H1 (cell line): ENCODE measurements around the gene PTCH2. TPM values are rescaled to one million over a fixed set of nuclear protein-coding genes. Genes with fewer than 3 reads are reported as not detected.
A peak's percentile ranks its signal among the peaks of the same experiment; 100 is the strongest.

ENCODE experiments used
- CTCF ChIA-PET: fragments of 300-600 bp; sonication (Branson Sonifier 250); formaldehyde crosslinking; loops from one replicate; lab custom pipeline; 2021; ENCODE audit not compliant: partially characterized antibody; lab: Charles Lee
- POLR2A ChIA-PET: fragments of 300-600 bp; sonication (Branson Sonifier 250); formaldehyde crosslinking; loops from one replicate; lab custom pipeline; 2021; ENCODE audit warnings: inconsistent platforms; ENCODE audit not compliant: partially characterized antibody; lab: Charles Lee
- DNase-seq, 2 experiments: peaks; one replicate each; pipeline versions ENCODE4 v3.0.0 to v3.0.0-alpha.2; 2010 to 2022; ENCODE audit warnings: low spot score in 2 of 2, low read depth in 1 of 2, mixed read lengths in 1 of 2
- FAIRE-seq: peaks from 2 replicates; lab custom pipeline; 2011; peaks lifted over from hg19 to GRCh38; lab: Jason Lieb, UNC
- H2AFZ ChIP-seq: 2 replicates; pipeline ENCODE4 v1.8.1; 2012; ENCODE audit warnings: low read length, inconsistent platforms
- H2AK5ac ChIP-seq: 2 replicates; pipeline ENCODE4 v1.6.1; 2013; ENCODE audit warnings: low read depth, low read length
- H2BK120ac ChIP-seq: replicated peaks from 2 replicates; pipeline ENCODE3; 2013; ENCODE audit warnings: low read depth, low read length, inconsistent platforms
- H2BK12ac ChIP-seq: 2 replicates; pipeline ENCODE4 v1.6.1; 2013; ENCODE audit warnings: low read depth, low read length
- H2BK15ac ChIP-seq: 2 replicates; pipeline ENCODE4 v1.6.1; 2013; ENCODE audit warnings: low read length
- H2BK20ac ChIP-seq: 2 replicates; pipeline ENCODE4 v1.6.1; 2013; ENCODE audit warnings: low read length
- H2BK5ac ChIP-seq: 2 replicates; pipeline ENCODE4 v1.6.1; 2013; ENCODE audit warnings: low read depth, low read length
- H3K14ac ChIP-seq: 2 replicates; pipeline ENCODE4 v1.6.1; 2013; ENCODE audit warnings: inconsistent platforms; ENCODE audit not compliant: insufficient read length
- H3K18ac ChIP-seq: 2 replicates; pipeline ENCODE4 v1.6.1; 2013; ENCODE audit warnings: low read length; ENCODE audit errors: extremely low read depth
- H3K23ac ChIP-seq: 2 replicates; pipeline ENCODE4 v1.6.1; 2013; ENCODE audit warnings: inconsistent platforms; ENCODE audit not compliant: insufficient read length
- H3K23me2 ChIP-seq: 2 replicates; pipeline ENCODE4 v1.6.1; 2013; ENCODE audit warnings: low read depth, low read length
- H3K27ac ChIP-seq: 2 replicates; pipeline ENCODE4 v1.6.1; 2011; ENCODE audit warnings: low read depth, low read length, inconsistent platforms
- H3K27me3 ChIP-seq, 4 experiments: replicated peaks in 1 of 4; 1 replicate in 1 of 4; 2 replicates in 3 of 4; pipeline versions ENCODE4 v1.6.1 to v1.8.1; 2011 to 2013; ENCODE audit warnings: low read length in 3 of 4, mild to moderate bottlenecking in 3 of 4, inconsistent platforms in 2 of 4, mixed read lengths in 2 of 4, moderate library complexity in 1 of 4; ENCODE audit not compliant: control insufficient read depth in 3 of 4, insufficient read depth in 3 of 4; ENCODE audit errors: extremely low read depth in 1 of 4
- H3K36me3 ChIP-seq, 4 experiments: 2 replicates each; pipeline versions ENCODE4 v1.6.1 to v1.8.1; 2011 to 2013; ENCODE audit warnings: mild to moderate bottlenecking in 4 of 4, low read length in 3 of 4, moderate library complexity in 2 of 4, control low read depth in 1 of 4, inconsistent platforms in 1 of 4; ENCODE audit not compliant: insufficient read depth in 4 of 4, control insufficient read depth in 2 of 4
- H3K4ac ChIP-seq: replicated peaks from 2 replicates; pipeline ENCODE3; 2013; ENCODE audit warnings: low read length, low read depth, mixed read lengths, inconsistent platforms; ENCODE audit not compliant: insufficient read length
- H3K4me1 ChIP-seq, 4 experiments: replicated peaks in 1 of 4; 1 replicate in 1 of 4; 2 replicates in 3 of 4; pipeline versions ENCODE4 v1.6.1 to v1.8.1; 2011 to 2013; ENCODE audit warnings: low read length in 3 of 4, inconsistent platforms in 2 of 4, mixed read lengths in 1 of 4; ENCODE audit not compliant: insufficient read depth in 4 of 4, control insufficient read depth in 3 of 4
- H3K4me2 ChIP-seq, 2 experiments: 2 replicates each; pipeline versions ENCODE4 v1.6.1 to v1.8.1; 2011 to 2013; ENCODE audit warnings: low read depth in 2 of 2, low read length in 2 of 2, control low read depth in 1 of 2, inconsistent platforms in 1 of 2, mild to moderate bottlenecking in 1 of 2; ENCODE audit not compliant: insufficient read depth in 1 of 2
- H3K4me3 ChIP-seq, 4 experiments: fragments of 200-600, 300-600 bp in 1 of 4; sonication (generic), shearing (Covaris generic), sonication (Bioruptor Twin) in 1 of 4; 2 replicates each; pipeline versions ENCODE4 v1.5.1 to v1.8.1; 2011 to 2016; ENCODE audit warnings: low read length in 4 of 4, low read depth in 3 of 4, control low read depth in 2 of 4, inconsistent platforms in 2 of 4, mild to moderate bottlenecking in 2 of 4, mixed read lengths in 1 of 4, moderate library complexity in 1 of 4; ENCODE audit not compliant: insufficient read depth in 2 of 4; ENCODE audit errors: extremely low read depth in 1 of 4
- H3K56ac ChIP-seq: replicated peaks from 2 replicates; pipeline ENCODE3; 2013; ENCODE audit warnings: low read depth, mild to moderate bottlenecking, mixed read lengths, low read length, inconsistent platforms; ENCODE audit not compliant: insufficient read length
- H3K79me1 ChIP-seq: 2 replicates; pipeline ENCODE4 v1.6.1; 2013; ENCODE audit warnings: low read depth, low read length, control low read depth
- H3K79me2 ChIP-seq, 2 experiments: 2 replicates each; pipeline versions ENCODE4 v1.6.1 to v1.8.1; 2012 to 2013; ENCODE audit warnings: low read length in 2 of 2, mild to moderate bottlenecking in 2 of 2, inconsistent platforms in 1 of 2; ENCODE audit not compliant: insufficient read depth in 2 of 2, control insufficient read depth in 1 of 2
- H3K9ac ChIP-seq, 4 experiments: replicated peaks in 1 of 4; 1 replicate in 1 of 4; 2 replicates in 3 of 4; pipeline versions ENCODE4 v1.6.1 to v1.8.1; 2011 to 2013; ENCODE audit warnings: low read depth in 3 of 4, low read length in 3 of 4, control low read depth in 2 of 4, mild to moderate bottlenecking in 2 of 4, moderate library complexity in 2 of 4, inconsistent platforms in 1 of 4; ENCODE audit errors: extremely low read depth in 1 of 4
- H3K9me3 ChIP-seq, 2 experiments: 2 replicates each; pipeline versions ENCODE4 v1.6.1 to v1.8.1; 2012 to 2013; ENCODE audit warnings: mild to moderate bottlenecking in 2 of 2, moderate library complexity in 2 of 2, control low read depth in 1 of 2, inconsistent platforms in 1 of 2, low read depth in 1 of 2, low read length in 1 of 2, mixed read lengths in 1 of 2; ENCODE audit not compliant: insufficient read depth in 2 of 2
- H4K20me1 ChIP-seq, 2 experiments: replicated peaks in 1 of 2; 2 replicates each; pipeline versions ENCODE3 to v1.8.1; 2011 to 2013; ENCODE audit warnings: inconsistent platforms in 2 of 2, low read length in 2 of 2, mild to moderate bottlenecking in 1 of 2; ENCODE audit not compliant: insufficient read depth in 2 of 2, control insufficient read depth in 1 of 2
- H4K5ac ChIP-seq: 2 replicates; pipeline ENCODE4 v1.6.1; 2013; ENCODE audit warnings: low read length, low read depth, mixed read lengths, inconsistent platforms; ENCODE audit not compliant: insufficient read length
- H4K8ac ChIP-seq: 2 replicates; pipeline ENCODE4 v1.8.0; 2013; ENCODE audit warnings: mild to moderate bottlenecking, moderate library complexity, low read length, inconsistent platforms; ENCODE audit not compliant: insufficient read depth; ENCODE audit errors: extremely low read depth
- H4K91ac ChIP-seq: replicated peaks from 2 replicates; pipeline ENCODE3; 2013; ENCODE audit warnings: low read length, mixed read lengths, inconsistent platforms; ENCODE audit not compliant: insufficient read length
- RAD21 ChIP-seq, 2 experiments: IDR thresholded peaks in 1 of 2; conservative IDR thresholded peaks in 1 of 2; 2 replicates each; pipeline ENCODE4 v1.6.1; 2011; ENCODE audit warnings: low read depth in 2 of 2, low read length in 2 of 2, improper control_type of control experiment in 1 of 2, inconsistent platforms in 1 of 2, mild to moderate bottlenecking in 1 of 2, moderate library complexity in 1 of 2
- SP2 ChIP-seq: IDR thresholded peaks from 2 replicates; pipeline ENCODE4 v1.6.1; 2012; ENCODE audit warnings: mild to moderate bottlenecking, low read length, inconsistent platforms
- WGBS, 2 experiments: shearing (Covaris generic) in 1 of 2; methylation state at CpG; one replicate each; pipeline versions ENCODE4 v1.1.6 to v1.1.7; 2013 to 2015; ENCODE audit warnings: low lambda C conversion rate in 2 of 2, mixed read lengths in 2 of 2, inconsistent platforms in 1 of 2, low coverage in 1 of 2, missing lambda C conversion rate in 1 of 2; ENCODE audit not compliant: insufficient replicate concordance in 2 of 2, insufficient coverage in 1 of 2, insufficient read length in 1 of 2; ENCODE audit errors: extremely low coverage in 1 of 2, missing lambda C conversion rate in 1 of 2; 5-methylcytosine and 5-hydroxymethylcytosine counted together
- polyA plus RNA-seq, 7 experiments: library from polyadenylated mRNA; depleted of rRNA in 3 of 7; stranded (reverse) in 5 of 7; unstranded in 2 of 7; fragments of >200 nt in 5 of 7; fragments of 200-250 nt in 2 of 7; gene quantifications; 1 replicate in 5 of 7; 2 replicates in 1 of 7; 4 replicates in 1 of 7; pipeline versions ENCODE4 v1.2.1 to v1.2.3, GENCODE V29; 2011 to 2013; ENCODE audit warnings: missing spikeins in 2 of 7, mixed read lengths in 2 of 7
- total RNA-seq: library from RNA; stranded (reverse); fragmentation: NEBNext Ultra II Directional; extraction: Animal tissue kit (Norgen Biotek cat#: 25700); gene quantifications from 2 replicates; pipeline ENCODE4 v1.2.1, GENCODE V29; 2021

PTCH2 gene
- total and polyA plus RNA-seq, 2 of the 8 experiments (the other 6 are each of a cell fraction or from before 2014, with no cell fraction given), result 0.35 to 1.2 TPM

GRCh38 chr1:44829506-44830384, 13.3 kb downstream of the PTCH2 start:
- H3K4me3 ChIP-seq, result no peak overlapping the region
- no peak overlapping the region; a peak in 1 of 7 replicates for H3K9ac ChIP-seq
- POLR2A ChIA-PET, result interaction anchor here (0.5 to 7.7 kb wide), 12 partner anchors 10 to 754 kb away, joined by 3 to 128 read pairs (median 5); partner anchors contain the start of genes BTBD19, HECTD3, NASP and PLK3
- no peaks in the 10 kb centered on the region for H3K9me3 ChIP-seq
- no peaks in the 10 kb centered on the region for H3K79me2 ChIP-seq
- no peak overlapping the region for H4K8ac ChIP-seq
- no peak overlapping the region for H3K4ac ChIP-seq
- peak overlapping the region; percentile 54 for H2BK120ac ChIP-seq
- H4K91ac ChIP-seq, result peak overlapping the region; percentile 27
- no peak overlapping the region for H2AFZ ChIP-seq
- no peaks in the 10 kb centered on the region for H3K23me2 ChIP-seq
- WGBS, 2 experiments, result 89% methylated on average over 12 of the region's 12 CpGs; no CpG with 5 or more reads in 1 of the 2 experiments
- no peak for DNase-seq
- H2BK20ac ChIP-seq, result 0 out of 2 replicates have a peak overlapping the region, but pooled peaks have one; percentile 32
- FAIRE-seq, result no peak
- no peak overlapping the region for H2BK15ac ChIP-seq
- CTCF ChIA-PET, result interaction anchor here (0.5 to 5.9 kb wide), 16 partner anchors 8 to 1714 kb away, joined by 3 to 36 read pairs (median 4); partner anchors contain the start of genes BEST4, HECTD3, PTCH2 and UROD
- no peaks in the 10 kb centered on the region for H3K27me3 ChIP-seq
- H3K27ac ChIP-seq, result no peak overlapping the region
- H3K23ac ChIP-seq, result no peak overlapping the region
- no peaks in the 10 kb centered on the region for H4K20me1 ChIP-seq
- no peak overlapping the region for H2BK12ac ChIP-seq
- no peak overlapping the region for H3K56ac ChIP-seq
- H4K5ac ChIP-seq, result no peak overlapping the region
- TF ChIP-seq SP2, result no peak
- TF ChIP-seq RAD21 (IDR thresholded peaks at IDR 0.05 in 1 of 2, conservative IDR thresholded peaks at IDR 0.05 in 1 of 2; ENCODE audit: low read depth in 2 of 2, low read length in 2 of 2), result no peak
- H2AK5ac ChIP-seq, result no peak overlapping the region
- no peak overlapping the region; the same call in 1 of the 2 replicates for H2BK5ac ChIP-seq
- H3K79me1 ChIP-seq, result no peaks in the 10 kb centered on the region
- no peak overlapping the region for H3K14ac ChIP-seq
- peaks cover 0 to 12% (median 4%) of the 10 kb centered on the region in 4 experiments; a peak in 6 of 7 replicates for H3K4me1 ChIP-seq
- H3K18ac ChIP-seq, result no peak overlapping the region
- no peaks in the 10 kb centered on the region for H3K36me3 ChIP-seq
- H3K4me2 ChIP-seq, result no peak overlapping the region
